GM12878 (cell line): Measurements from ENCODE around the gene NUP85. TPM values are rescaled to one million over a fixed set of nuclear protein-coding genes. Genes with fewer than 3 reads are reported as not detected.
"Not testable (repeated sequence)": the region's sequence is repeated elsewhere in the genome, so short reads cannot be mapped to it uniquely, and the experiment has no call there.

ENCODE experiments used
- ATAC-seq: fragments of 200-7000 bp; cut with Tn5 transposase; 3 replicates; pipeline ENCODE4 v1.9.1; 2020; ENCODE audit warnings: mild to moderate bottlenecking, moderate library complexity
- BruUV-seq: library from RNA; stranded (reverse); fragments of 400-500 nt; replicated peaks from 2 replicates; lab custom pipeline; 2021; lab: Mats Ljungman, UMichigan
- CTCF ChIA-PET: fragments of 300-600 bp; sonication (Branson Sonifier 250); formaldehyde crosslinking; extraction: SDS; loops from one replicate; lab custom pipeline; 2021; ENCODE audit warnings: inconsistent platforms; lab: Yijun Ruan, JAX
- POLR2A ChIA-PET: fragments of 350-600 bp; formaldehyde crosslinking; extraction: SDS; loops from one replicate; lab custom pipeline; 2021; ENCODE audit warnings: inconsistent platforms; lab: Charles Lee
- RAD21 ChIA-PET: fragments of 300-600 bp; sonication (Branson Sonifier 250); formaldehyde crosslinking; loops from one replicate; lab custom pipeline; 2023; ENCODE audit warnings: antibody characterized with exemption; ENCODE audit not compliant: unreplicated experiment; lab: Charles Lee
- SMC1A ChIA-PET: fragments of 300-600 bp; sonication (Branson Sonifier 250); formaldehyde crosslinking; loops from one replicate; lab custom pipeline; 2023; ENCODE audit not compliant: unreplicated experiment, uncharacterized antibody; lab: Charles Lee
- DNase-seq: peaks from one replicate; pipeline ENCODE4 v3.0.0-alpha.2; 2011; ENCODE audit warnings: low read depth, low spot score
- FAIRE-seq: peaks from 3 replicates; lab custom pipeline; 2011; peaks lifted over from hg19 to GRCh38; lab: Jason Lieb, UNC
- H2AFZ ChIP-seq: 2 replicates; pipeline ENCODE4 v1.6.0; 2011; ENCODE audit warnings: low read depth, low read length, control low read depth; ENCODE audit not compliant: control insufficient read depth
- H3K27ac ChIP-seq: 2 replicates; pipeline ENCODE4 v1.5.1; 2011; ENCODE audit warnings: control low read depth; ENCODE audit not compliant: control insufficient read depth, insufficient read depth
- H3K27me3 ChIP-seq, 2 experiments: replicated peaks in 1 of 2; 2 replicates each; pipeline versions ENCODE4 v1.6.0 to v1.6.1; 2011; ENCODE audit warnings: low read length in 1 of 2; ENCODE audit not compliant: control insufficient read depth in 2 of 2, insufficient read depth in 2 of 2
- H3K36me3 ChIP-seq, 2 experiments: 2 replicates each; pipeline ENCODE4 v1.5.1; 2011; ENCODE audit warnings: low read length in 1 of 2; ENCODE audit not compliant: control insufficient read depth in 2 of 2, insufficient read depth in 2 of 2
- H3K4me1 ChIP-seq: 2 replicates; pipeline ENCODE4 v1.6.1; 2011; ENCODE audit warnings: mild to moderate bottlenecking, low read length, moderate library complexity, mixed read lengths; ENCODE audit not compliant: control insufficient read depth, insufficient read depth
- H3K4me2 ChIP-seq: 2 replicates; pipeline ENCODE4 v1.6.0; 2011; ENCODE audit warnings: control low read depth; ENCODE audit not compliant: control insufficient read depth, insufficient read depth
- H3K4me3 ChIP-seq: fragments of 200-600 bp; sonication (generic); 2 replicates; pipeline ENCODE4 v1.5.1; 2016
- H3K79me2 ChIP-seq: 2 replicates; pipeline ENCODE4 v1.6.0; 2011; ENCODE audit warnings: low read length; ENCODE audit not compliant: control insufficient read depth, insufficient read depth
- H3K9ac ChIP-seq: 2 replicates; pipeline ENCODE4 v1.8.0; 2011; ENCODE audit warnings: low read length, control low read depth, mixed read lengths; ENCODE audit not compliant: control insufficient read depth, insufficient read depth
- H3K9me3 ChIP-seq: replicated peaks from 3 replicates; pipeline ENCODE4 v1.5.1; 2011; ENCODE audit warnings: mild to moderate bottlenecking, low read length; ENCODE audit not compliant: control insufficient read depth, insufficient read depth
- H4K20me1 ChIP-seq: 2 replicates; pipeline ENCODE4 v1.6.0; 2011; ENCODE audit not compliant: control insufficient read depth, insufficient read depth
- BHLHE40 ChIP-seq, 2 experiments: fragments of 450-650 bp in 1 of 2; IDR thresholded peaks; 2 replicates each; pipeline ENCODE4 v1.6.1; 2011 to 2017; ENCODE audit warnings: low read depth in 2 of 2, borderline replicate concordance in 1 of 2, improper control_type of control experiment in 1 of 2, low read length in 1 of 2, mild to moderate bottlenecking in 1 of 2
- ZBED1 ChIP-seq: IDR thresholded peaks from 2 replicates; pipeline ENCODE4 v1.6.1; 2016; ENCODE audit warnings: borderline replicate concordance
- WGBS: methylation state at CpG from one replicate; pipeline ENCODE4 v1.1.6; 2016; ENCODE audit warnings: low lambda C conversion rate; ENCODE audit not compliant: insufficient replicate concordance, insufficient coverage; ENCODE audit errors: missing lambda C conversion rate; 5-methylcytosine and 5-hydroxymethylcytosine counted together
- in situ Hi-C: fragments of 300-500 bp; cut with MboI; formaldehyde crosslinking; loops from 9 replicates; pipeline ENCODE4 v1.14.3; 2018; ENCODE audit warnings: mixed read lengths
- intact Hi-C: fragments of 100-400 bp; cut with micrococcal nuclease; formaldehyde crosslinking; loops from one replicate; pipeline ENCODE4 v1.14.2; 2022; ENCODE audit not compliant: unreplicated experiment
- polyA plus RNA-seq, 11 experiments: library from polyadenylated mRNA; depleted of rRNA in 4 of 11; unstranded in 6 of 11; stranded (reverse) in 5 of 11; fragments of >200 nt; fragmentation: Nextera tagmentation in 4 of 11; fragmentation: Illumina TruSeq in 1 of 11; extraction: Ambion mirVana in 4 of 11; extraction: Trizol in 1 of 11; gene quantifications; 1 replicate in 1 of 11; 2 replicates in 10 of 11; pipeline versions ENCODE4 v1.2.1 to v1.2.3, GENCODE V29; 2011 to 2016; ENCODE audit warnings: inconsistent platforms in 2 of 11, missing spikeins in 2 of 11, low read depth in 1 of 11
- total RNA-seq, 4 experiments: library from RNA; depleted of rRNA in 3 of 4; stranded (reverse); fragments of >200 nt in 3 of 4; fragmentation: Illumina TruSeq in 1 of 4; extraction: Trizol in 1 of 4; gene quantifications; 2 replicates each; pipeline versions ENCODE4 v1.2.1 to v1.2.3, GENCODE V29; 2013 to 2021

NUP85 gene
- total and polyA plus RNA-seq, 10 of the 15 experiments (the other 5 are each of a cell fraction or from before 2014, with no cell fraction given) = 54.0 to 135 (median 95.4) TPM

- DNase-seq (no peak), FAIRE-seq (no peak), ATAC-seq (no peak)
- SMC1A ChIA-PET = interaction anchor here (0.8 kb wide), 1 partner anchor 75 kb away, joined by 3 read pairs; no protein-coding TSS in a partner anchor
- RAD21 ChIA-PET = interaction anchor here (1.1 kb wide), 1 partner anchor 12 kb away, joined by 3 read pairs; the partner anchor contains the start of gene SLC25A19
- in situ Hi-C loops = no loop called here
- H3K36me3 ChIP-seq = peaks cover 15 to 18% of the 10 kb centered on the region in 2 experiments; a peak in 3 of 4 replicates
- peaks cover 7% of the 10 kb centered on the region for H3K4me1 ChIP-seq
- H3K4me2 ChIP-seq = no peak overlapping the region
- no peak overlapping the region for H3K4me3 ChIP-seq
- H3K79me2 ChIP-seq = peaks cover 3% of the 10 kb centered on the region
- 92% methylated on average over 6 of the region's 6 CpGs for WGBS
- H3K27ac ChIP-seq = no peak overlapping the region
- no peak overlapping the region for H2AFZ ChIP-seq
- intact Hi-C loops = no loop called here
- no TSS peak for BruUV-seq
- no peak overlapping the region for H3K9ac ChIP-seq
- no peak for TF ChIP-seq ZBED1
- no peak for TF ChIP-seq BHLHE40 (IDR thresholded peaks at IDR 0.05; ENCODE audit: borderline replicate concordance in 1 of 2, low read depth in 2 of 2, low read length in 1 of 2)
- CTCF ChIA-PET = interaction anchor here (1.6 kb wide), 1 partner anchor 324 kb away, joined by 3 read pairs; no protein-coding TSS in a partner anchor
- no peaks in the 10 kb centered on the region for H3K27me3 ChIP-seq
- POLR2A ChIA-PET = interaction anchor here (1.1 kb wide), 1 partner anchor 9 kb away, joined by 3 read pairs; no protein-coding TSS in a partner anchor
- no peaks in the 10 kb centered on the region for H3K9me3 ChIP-seq
- H4K20me1 ChIP-seq = no peaks in the 10 kb centered on the region
Observed at GRCh38 chr17:75277664-75278071, 72.2 kb downstream of the NUP85 start.

DNA sequence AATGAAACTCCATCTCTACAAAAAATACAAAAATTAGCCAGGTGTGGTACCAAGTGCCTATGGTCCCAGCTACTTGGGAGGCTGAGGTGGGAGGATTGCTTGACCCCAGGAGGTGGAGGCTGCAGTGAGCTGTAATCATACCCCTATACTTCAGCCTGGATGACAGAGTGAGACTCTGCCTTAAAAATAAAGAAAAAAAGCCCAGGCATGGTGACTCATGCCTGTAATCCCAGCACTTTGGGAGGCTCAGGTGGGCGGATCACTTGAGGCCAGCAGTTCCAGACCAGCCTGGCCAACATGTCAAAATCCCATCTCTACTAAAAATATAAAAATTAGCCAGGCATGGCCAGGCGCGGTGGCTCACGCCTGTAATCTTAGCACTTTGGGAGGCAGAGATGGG lies 74.7 kb downstream of the NUP85 start:
- H3K9me3 ChIP-seq, RAD21 ChIA-PET, ATAC-seq, H3K79me2 ChIP-seq, H3K9ac ChIP-seq, H3K4me3 ChIP-seq, H3K27me3 ChIP-seq, H3K4me2 ChIP-seq, H3K4me1 ChIP-seq, DNase-seq, BruUV-seq, intact Hi-C loops, H2AFZ ChIP-seq, in situ Hi-C loops, H4K20me1 ChIP-seq, FAIRE-seq, H3K27ac ChIP-seq: not testable (repeated sequence)
- POLR2A ChIA-PET = interaction anchor here (0.6 to 3.0 kb wide), 4 partner anchors 8 to 173 kb away, joined by 3 to 10 read pairs (median 6); partner anchors contain the start of genes MIF4GD and SLC25A19
- peaks cover 8 to 15% of the 10 kb centered on the region in 2 experiments; a peak in 3 of 4 replicates for H3K36me3 ChIP-seq
- SMC1A ChIA-PET = interaction anchor here (1.3 kb wide), 1 partner anchor 9 kb away, joined by 3 read pairs; the partner anchor contains the start of gene SLC25A19
- CTCF ChIA-PET = interaction anchor here (0.8 kb wide), 1 partner anchor 321 kb away, joined by 4 read pairs; no protein-coding TSS in a partner anchor
- 99% methylated on average over 4 of the region's 4 CpGs for WGBS
